LNCAP (cell line): Measurements from ENCODE around the gene MAML2.

Source experiments
- TF ChIP-seq, protein P1 (sequence below): fragments of 450-650 bp; IDR thresholded peaks from 2 replicates; pipeline ENCODE4 v1.5.1; 2017; ENCODE audit warnings: mild to moderate bottlenecking

MAML2 gene

DNA sequence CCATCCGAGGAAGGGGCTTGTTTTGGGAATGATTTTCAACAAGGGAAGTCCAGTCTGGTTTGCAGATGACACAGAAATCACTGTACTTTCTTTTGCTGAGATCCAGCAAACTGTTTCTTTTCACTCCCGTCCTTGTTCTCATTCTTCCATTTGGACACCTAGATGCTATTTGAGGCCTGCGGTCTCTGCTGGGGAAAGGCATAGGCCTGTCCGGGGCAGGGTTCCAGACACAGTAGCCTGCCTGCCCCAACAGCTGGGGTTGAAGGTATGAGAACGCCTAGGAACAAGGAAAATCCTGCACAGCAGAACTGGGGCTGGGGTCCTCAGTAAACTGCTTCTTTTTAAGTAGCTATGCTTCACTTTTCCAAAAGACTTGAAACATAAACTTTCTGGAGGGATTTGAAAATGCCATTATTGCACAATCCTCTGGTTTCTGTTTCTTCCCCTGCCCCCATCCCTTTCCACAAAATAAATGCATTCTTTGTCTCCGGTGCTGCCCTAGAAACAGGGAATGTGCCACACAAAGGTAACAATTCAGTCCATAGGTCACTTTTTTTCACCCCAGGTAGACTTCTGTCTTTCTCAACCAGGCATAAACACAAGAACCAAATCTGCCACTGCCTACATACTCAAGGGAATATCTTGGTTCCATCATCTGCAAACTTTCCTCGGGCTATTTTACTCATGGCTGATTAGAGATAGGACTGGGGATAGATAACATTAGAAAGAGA is 244.3 kb downstream of the MAML2 start:
- TF ChIP-seq, protein P1, sequence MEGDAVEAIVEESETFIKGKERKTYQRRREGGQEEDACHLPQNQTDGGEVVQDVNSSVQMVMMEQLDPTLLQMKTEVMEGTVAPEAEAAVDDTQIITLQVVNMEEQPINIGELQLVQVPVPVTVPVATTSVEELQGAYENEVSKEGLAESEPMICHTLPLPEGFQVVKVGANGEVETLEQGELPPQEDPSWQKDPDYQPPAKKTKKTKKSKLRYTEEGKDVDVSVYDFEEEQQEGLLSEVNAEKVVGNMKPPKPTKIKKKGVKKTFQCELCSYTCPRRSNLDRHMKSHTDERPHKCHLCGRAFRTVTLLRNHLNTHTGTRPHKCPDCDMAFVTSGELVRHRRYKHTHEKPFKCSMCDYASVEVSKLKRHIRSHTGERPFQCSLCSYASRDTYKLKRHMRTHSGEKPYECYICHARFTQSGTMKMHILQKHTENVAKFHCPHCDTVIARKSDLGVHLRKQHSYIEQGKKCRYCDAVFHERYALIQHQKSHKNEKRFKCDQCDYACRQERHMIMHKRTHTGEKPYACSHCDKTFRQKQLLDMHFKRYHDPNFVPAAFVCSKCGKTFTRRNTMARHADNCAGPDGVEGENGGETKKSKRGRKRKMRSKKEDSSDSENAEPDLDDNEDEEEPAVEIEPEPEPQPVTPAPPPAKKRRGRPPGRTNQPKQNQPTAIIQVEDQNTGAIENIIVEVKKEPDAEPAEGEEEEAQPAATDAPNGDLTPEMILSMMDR: no peak

DNA sequence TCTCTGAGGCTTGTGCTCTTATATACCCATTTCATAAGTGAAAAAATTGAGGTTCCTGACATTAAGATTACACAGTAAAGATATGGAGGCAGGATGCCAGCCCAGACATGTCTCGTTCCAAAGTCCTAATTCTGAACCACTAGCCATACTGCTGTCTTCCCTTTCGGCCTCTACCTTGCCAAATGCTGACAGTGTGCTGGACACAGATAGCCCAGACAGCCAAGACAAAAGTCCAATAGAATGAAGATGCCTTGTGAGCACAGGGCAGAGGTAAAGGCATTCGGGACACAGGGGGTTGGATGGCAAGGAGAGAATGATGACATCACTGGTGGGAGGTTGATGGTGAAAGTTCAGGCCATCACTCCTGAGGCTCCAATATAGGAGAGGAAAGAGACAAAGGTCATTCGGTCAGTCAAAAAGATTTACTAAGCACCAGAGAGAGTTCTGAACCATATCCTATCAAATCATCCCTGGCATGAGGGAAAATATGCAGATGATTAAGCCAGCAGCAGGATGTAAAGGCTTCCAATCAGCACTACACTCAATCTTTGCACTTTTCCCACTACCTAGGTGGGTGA is 245.1 kb downstream of the MAML2 start:
- TF ChIP-seq, protein P1: no peak

DNA sequence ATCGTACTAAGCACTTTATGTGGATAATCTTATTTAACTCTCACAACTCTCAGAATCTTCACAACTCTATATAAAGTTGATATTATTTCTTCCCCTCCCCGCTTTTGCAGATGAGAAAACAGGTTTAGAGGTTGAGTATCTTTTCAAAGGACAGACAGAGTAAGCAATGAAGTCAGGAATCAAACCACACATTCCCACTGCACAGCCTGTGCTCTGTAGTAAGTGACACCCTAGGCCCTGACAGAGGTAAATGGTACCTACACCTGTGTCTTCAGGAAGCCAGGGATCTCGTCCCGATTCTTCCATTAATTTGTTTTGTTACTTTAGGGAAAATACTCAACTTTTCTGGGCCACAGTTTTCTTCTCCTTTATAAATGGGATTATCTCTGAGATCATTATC is 246.6 kb downstream of the MAML2 start:
- TF ChIP-seq, protein P1: no peak

DNA sequence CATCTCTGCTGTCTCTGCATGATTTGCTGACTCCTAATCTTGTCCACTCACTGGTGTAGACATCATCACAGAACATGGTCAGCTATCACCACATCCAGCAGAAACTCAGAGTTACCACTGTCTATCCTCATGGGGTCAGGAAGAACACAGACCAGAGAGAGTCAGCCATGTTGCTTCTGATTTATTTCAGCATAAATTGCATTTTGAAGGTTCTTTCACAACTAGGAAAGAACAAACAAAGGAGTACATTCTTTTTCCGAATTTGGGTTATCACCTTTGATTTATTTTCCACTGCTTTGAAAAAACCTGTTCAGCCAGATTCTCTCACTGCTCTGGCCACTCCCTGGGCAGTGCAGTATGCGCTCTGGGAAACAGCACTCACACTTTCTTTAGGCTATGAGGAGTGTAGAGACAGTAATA is 247.1 kb downstream of the MAML2 start:
- TF ChIP-seq, protein P1: no peak

DNA sequence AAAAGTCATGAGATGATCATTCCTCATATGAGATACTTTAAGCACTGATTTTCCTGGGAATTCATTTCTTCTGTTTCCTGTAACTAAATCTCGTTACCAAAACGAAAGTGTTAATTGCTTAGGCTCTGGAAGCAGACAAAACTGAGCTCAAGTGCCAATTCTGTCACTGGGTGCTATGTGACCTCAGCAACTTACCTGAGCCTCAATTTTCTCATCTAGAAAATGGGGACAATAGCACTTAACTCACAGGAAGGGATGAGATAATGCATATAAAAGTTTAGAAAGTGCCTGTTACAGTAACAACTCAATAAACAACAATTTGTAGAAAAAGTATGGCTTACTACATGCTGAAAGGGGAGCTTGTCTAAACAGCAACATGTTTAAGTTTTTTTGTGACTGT is 248.8 kb downstream of the MAML2 start:
- TF ChIP-seq, protein P1: no peak

DNA sequence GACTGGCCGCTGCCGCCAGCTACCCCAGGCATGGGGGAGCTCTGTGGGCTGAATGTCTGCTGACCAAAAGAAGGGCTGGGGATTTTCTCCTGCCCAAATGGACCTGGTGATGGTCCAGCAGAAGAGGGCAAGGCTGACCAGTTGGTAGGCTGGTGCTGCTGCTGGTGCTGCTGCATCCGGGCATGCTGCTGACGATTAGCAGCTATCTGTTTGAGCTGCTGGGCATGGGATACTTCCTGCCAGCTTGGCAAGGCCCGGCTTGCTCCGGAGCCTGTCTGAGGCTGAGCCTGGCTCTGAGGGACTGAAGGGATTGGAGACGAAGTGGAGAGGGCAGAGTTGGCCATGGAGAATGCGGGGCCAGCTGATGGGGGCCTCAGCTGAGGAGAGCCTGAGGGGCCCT is 250.5 kb downstream of the MAML2 start:
- TF ChIP-seq, protein P1: no peak

DNA sequence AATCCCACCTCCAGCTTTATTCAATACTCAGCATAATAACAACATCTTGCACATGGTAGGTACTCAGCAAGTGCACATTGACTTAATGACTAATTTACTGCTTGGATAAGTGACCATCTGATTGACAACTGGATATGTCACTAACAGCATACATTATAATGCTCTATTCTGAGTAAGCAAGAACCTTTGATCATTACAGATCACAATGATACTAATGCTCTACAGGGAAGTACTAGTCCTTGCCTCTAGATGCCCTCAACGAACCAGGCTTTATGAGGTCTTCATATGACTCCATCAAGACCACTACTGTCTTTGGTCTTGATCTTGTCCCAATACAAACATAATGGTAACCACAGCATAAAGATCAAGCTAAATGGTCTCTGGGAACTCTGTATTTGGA is 251.5 kb downstream of the MAML2 start:
- TF ChIP-seq, protein P1: no peak

DNA sequence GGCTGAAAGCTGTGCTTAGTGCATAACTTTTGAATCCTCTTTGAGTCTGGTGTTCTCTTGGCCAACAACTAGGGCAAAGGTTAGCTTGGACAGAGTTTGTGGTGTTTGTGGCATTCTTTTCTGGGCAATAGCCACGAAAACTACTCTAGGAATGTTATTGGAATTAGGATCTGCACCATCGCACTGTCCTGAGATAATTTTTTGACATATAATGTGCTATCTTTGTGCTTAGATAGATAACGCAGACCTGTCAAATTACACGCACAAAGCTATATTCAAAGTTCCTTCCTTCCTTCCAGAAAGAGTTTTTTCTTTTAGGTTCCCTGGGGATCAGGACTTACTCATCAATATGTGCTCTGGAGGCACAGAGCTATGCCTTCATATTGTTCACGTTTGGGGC is 252.3 kb downstream of the MAML2 start:
- TF ChIP-seq, protein P1: no peak
